NCI-H2196 (cell line): ENCODE measurements around the gene RARB.

Experiments used
- DNase-seq: peaks from one replicate; lab custom pipeline; 2025; ENCODE audit not compliant: unreplicated experiment; lab: John Stamatoyannopoulos, UW

The RARB gene

DNA sequence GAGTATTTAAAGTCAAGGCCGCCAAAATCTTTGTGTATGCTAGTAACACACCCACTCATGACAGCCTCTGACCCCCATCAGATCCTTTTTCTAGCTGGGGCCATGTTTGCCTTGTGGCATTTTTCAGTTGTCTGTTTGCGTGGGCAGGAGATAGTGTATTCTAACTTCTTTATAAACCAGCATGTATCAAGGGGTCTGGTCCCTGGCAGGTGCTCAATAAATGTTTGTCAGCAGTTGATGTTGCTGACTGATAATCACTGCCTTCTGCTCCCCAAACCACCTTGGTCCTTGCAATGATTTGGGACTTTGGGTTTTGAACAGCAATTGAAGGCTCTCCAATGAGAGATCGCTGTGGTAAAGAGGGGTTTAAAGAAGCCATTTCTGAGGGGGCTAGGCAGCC lies 19.2 kb downstream of the RARB start:
- DNase-seq, result no peak

DNA sequence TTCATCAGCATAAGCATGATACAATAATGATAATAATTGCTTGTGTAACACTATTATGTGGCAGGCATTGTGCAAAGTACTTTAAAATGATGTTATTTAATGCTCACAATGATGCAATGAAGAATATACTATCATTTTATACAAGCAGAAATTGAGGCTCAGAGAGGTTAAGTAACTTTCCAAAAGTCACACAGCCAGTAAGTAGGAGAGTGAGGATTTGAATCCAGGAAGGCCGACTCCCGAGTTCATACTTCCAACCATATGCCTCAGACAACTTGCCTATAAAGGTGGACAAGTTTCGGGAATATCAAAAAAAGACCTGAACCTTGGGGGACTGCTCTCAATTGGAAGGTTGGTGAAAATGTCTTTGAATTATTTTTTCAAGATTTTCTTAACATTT lies 19.9 kb downstream of the RARB start:
- no peak for DNase-seq

DNA sequence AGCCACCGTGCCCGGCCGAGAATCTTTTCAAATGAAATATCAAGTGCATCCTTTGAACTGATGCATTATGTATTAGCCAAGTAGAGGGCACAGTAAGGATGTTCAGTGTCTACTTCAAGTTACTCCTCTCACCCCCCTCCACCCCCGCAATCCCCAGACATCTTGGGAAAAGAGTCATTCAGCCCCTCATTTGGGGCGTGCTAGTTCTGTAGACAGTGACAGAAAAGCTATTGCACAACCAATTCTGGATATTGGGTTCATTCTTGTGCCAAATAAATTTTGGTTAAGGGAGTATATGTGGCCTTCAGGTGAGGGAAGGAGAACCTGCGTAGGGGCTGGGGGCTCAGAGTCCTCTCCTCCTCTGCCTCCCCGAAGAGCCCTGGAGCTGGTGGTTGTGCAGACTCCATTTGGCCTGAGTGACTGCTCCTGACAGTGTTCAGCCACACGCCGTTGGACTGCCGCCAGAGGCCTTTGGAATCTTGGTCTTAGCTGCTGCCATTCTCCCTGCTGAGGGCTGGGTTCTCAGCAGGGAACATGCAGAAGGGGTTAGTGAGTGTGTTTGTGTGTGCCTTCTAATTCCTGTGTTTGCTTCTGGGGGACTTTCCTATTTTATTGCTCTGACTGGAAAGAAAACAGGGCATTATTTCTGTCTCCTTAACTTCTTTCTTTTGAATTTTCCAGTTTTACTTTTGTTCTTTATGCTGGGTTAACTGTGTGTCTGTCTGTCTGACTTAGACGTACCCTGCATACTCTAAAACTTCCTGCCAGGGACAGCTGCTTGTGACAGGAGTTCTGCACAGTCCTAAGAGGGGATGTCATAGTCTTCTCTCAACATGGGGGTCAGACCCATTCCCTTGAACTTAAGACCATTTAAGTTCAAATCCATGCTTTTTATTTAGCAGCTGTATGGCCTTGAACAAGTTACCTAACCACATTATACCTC lies 21.0 kb downstream of the RARB start:
- DNase-seq, result no peak

DNA sequence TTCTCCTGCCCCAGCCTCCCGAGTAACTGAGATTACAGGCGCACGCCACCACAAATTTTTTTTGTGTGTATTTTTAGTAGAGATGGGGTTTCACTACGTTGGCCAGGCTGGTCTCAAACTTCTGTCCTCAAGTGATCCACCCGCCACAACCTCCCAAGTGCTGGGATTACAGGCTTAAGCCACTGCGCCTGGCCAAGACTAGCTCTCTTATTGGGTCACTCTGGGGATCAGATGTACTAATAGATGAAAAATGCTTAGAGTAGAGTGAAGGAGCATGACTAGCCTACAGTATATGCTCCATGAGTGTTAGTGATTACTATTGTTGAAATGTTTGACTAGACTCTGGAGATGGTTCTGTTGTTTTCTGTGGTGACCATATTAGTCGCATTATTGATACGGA lies 21.8 kb downstream of the RARB start:
- no peak for DNase-seq

DNA sequence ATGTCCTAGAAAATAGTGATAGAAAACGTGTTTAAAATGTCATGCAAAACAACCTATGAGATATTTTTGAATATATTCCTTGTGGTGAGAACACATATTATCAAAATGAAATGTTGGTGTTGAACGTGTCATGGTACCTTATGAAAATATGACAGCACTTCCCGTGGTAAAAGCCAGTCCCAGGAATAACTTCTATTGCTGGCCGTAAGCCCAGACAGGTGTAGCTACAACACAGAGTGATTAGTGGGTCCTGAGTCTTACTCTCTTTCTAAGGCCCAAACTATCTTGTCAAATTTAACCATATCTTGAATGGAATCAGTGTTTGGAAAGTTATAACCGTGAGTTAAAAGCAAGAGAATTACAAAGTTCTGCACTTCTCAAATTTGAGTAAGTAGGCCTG lies 24.1 kb downstream of the RARB start:
- no peak for DNase-seq

DNA sequence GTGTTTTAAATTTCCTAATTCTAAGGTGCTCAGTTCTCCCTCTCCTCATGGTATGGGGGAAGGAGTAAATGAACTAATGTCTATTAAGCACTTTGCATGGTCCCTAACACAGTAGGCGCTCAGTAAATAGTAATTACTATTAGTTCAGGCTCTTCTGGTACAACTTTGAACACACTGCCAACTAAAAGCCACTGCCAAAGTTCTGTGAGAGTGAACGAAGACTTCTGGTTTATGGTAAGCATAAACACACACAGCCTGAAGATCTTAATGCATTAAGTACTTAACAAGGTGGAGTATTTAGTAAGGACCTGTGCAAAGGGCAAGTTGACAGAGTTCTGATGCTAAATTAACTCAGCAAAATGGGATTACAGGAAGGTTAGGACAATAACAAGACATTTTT lies 24.7 kb downstream of the RARB start:
- DNase-seq, result no peak

DNA sequence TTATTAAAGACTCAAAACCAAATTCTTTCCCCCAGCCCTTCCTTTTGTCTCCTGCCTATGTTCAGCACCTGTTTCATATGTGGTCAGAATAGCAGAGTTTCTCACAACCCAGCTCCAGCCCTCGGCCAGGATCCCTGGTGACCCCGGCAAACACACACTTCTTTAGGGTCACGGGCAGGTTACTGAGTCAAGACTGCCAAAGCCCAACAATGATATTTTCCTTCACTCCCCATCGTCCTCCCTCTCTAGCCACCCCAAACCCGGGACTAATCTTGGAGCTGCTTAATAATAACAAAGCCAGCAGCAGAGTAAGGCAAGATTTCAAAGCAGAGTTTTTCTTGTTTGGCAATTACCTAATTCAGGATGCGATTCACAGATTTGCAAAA lies 25.5 kb downstream of the RARB start:
- DNase-seq, result no peak

DNA sequence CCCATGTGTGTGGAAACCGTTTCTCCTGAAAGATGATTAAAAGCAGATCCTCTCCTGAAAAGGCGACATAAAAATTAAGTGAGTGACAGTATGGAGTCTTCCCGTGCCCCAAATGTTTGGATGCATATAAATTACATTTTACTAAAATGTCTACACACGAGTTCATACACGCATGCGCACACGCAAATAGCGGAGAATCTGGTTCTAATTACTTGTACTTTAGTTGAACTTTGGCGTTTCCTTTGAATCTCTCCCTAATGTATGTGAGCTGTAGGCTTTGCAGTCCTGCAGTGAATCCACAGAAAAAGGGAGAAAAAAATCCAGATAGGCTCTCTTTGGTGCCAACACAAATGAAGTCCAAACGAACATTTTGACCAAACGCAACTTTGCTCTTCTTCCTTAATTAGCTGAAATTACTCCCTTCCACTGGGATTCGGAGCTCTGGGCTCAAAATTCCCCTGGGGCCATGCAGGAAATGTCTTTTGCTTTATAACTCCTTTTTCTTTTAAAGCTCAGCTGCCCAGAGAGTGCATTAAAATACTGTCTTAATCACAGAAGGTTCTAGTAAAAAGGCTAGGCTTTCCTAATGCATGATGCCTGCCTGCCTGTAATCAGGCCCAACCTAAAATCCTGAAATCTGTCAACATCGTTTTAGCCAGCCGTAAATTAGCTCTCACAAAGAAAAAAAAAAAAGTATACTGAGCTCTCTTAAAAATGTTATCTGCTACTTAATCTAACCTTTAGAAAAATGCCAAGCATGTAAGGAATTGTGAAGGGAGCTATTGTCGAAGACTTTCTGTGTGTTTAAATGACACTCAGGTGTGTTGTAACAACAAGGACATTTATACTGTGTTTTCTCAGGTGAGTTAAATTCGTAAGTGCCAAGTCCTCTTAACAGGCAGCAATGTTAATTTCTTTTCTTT lies 26.2 kb downstream of the RARB start:
- DNase-seq, result no peak

DNA sequence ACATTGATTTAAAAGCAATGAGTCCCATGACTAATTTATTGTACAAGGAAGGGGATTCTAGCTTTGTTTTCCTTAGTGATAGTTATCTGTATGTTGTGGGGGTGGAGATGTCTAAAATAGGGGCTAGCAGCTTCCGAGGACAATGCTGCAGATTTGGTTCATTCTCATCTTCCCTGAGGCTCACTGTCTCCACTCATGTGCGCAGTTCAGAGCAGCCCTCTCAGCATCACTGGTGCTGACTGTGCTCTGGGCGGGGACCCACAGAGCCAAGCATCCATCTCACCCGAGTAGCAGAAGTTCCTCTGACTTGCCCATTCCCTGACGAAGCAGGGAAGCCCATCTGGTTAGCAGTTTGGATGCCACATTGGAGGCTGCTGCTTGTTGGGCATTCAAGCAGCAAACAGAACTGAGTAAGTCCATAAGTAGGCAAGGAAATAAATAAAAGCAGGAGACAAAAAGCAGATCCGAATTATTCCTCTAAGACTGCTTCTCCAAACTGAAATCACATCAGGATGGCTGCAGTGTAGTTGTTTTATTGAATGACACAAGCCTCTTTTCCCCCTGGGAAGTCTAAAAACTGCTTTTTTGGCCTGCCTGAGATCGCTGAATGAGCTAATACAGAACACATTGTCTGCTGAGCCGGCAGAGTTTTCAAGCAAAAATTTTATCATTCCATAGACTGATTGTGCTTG lies 27.5 kb downstream of the RARB start:
- DNase-seq, result no peak

DNA sequence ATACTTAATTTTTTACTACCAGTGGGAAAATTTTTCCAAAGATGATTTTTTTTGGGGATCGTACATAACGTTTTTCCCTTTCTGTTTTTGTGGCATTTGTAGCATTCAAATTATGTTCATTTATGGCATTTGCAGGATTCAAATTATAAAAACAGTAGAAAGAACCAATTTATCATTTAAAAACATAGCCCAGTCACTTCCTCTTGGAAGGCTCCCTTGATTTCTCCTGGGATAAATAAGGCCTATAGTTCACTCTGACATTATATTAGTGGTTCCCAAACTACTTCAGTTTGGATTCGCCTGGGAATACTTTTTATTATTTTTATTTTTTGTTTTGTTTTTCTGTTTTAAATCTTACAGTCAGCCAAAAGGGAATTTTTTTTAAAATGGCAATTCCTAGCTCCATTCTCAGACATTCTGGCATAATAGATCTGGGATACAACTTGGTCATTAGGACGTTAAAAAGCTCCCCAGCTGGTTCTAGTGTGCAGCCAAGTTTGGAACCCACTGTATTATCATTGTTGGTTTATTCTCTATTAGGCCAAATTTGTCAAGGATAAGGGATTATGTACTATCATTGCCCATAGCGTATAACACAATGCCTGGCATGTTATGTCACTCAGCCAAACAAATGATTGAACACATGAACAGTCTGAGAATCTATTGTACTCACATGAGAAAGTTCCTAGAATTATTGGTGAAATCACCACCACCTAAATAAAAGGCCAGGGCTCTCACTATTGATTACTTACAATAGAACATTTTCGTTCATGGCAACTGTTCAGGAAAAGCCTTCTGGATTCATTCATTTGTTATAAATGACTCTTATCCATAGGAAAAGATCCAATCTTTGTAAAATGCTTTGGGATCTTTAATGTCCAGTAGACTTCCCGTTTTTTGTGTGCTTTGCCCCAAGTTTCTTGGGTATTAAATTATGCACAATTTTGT lies 28.9 kb downstream of the RARB start:
- no peak for DNase-seq

DNA sequence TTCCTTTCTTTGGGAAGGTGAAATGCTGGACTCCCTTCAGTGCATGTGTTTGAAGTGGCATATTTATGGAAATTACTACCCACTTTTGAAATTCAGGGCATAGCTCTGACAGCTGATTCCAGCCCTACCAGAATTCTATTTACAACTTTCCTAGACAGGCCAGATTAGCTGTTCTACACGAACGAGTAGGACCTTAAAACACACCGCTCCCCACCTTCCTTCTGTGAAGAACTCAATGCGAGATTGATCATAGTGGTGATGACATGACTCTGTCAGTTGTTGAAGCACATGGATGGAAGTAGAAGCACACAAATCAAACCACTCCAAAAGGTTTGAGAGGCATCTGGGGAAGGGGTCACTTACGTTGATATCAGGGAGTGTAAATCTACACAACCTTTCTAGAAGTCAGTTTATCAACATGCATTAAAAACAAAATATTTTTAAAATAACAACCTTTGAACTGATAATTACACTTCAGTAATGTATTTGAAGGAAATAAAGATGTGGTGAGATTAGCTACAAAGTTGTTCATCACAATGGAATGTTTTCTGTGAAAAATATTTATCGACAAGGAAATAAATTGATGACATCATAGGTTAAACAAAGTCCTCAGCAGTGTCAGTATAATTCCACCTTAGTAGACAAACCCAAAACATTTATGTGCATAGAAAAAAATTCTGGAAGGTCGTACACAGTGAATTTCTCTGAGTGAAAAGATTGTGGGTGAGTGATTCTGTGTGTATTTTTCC lies 29.8 kb downstream of the RARB start:
- no peak for DNase-seq

DNA sequence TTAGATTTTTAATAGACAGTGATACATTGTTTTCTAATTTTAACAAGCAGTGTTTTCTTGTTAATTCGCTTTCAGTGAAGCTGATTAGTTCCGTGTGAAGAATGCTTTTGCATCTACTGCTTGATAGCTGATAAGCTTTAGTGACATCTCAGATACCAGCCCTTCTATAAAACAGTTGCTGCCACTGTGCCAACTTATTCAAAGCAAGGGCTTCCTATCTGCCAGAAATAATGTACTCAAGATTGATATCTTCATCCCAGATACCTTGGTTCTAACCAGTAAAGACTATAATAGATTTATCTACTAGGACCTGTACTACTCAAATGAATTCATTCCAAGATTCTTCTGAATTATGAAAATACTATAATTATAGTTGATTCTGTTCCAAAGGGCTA lies 30.4 kb downstream of the RARB start:
- DNase-seq, result no peak

DNA sequence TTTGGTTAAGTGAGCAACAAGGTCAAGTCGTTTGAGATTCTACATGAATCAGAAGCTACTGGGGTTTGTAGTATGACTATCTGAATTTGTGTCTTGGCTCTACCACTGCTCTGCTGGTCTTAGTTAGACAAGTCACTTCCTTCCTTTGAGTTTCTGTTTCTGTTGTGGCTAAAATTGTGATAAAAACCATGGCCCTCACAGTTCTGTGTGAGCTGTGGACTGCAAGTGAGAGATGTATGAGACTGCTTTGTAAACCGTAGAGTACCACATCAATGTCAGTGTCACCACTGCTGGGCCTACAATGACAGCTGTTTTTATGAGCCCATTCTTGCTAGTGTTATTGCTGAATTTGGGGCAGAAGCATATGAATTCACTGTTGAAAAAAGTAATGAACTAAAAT lies 32.7 kb downstream of the RARB start:
- DNase-seq, result no peak

DNA sequence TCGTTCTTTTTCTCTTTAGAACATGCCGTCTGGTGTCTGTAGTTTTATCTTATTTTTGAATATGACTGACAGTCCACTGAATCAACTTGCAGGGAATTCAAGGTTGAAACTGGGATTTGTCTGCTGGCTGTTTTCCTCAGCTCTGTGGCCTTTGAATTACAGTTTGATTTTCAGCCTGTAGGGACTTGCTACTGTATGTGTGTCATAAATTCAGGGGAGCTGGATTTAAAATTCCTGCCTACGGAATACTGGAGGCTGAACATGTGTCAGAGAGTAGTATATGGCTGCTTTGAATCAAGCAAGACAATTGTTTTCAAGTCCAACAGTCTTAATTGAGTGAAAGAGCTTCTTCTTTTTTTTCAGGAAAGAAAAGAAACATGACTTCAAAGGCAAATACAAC lies 33.9 kb downstream of the RARB start:
- DNase-seq, result no peak

DNA sequence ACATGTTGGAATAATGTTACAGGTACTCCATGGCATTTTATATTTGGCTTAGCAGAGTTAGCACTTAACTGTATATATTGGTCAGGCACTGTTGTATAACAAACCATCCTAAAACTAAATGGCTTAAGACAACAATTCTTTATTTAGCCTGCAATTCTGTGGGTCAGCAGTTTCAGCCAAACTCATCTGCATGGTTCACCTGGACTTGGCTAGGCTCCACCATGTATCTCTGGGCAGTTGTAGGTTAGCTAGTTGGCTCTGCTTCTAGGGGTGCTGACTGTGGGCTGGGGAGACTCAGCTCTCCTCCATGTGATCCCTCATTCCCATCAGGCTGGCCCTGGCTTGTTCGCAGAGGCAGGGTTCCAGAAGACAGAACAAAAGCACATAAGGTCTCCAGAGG lies 34.4 kb downstream of the RARB start:
- no peak for DNase-seq

DNA sequence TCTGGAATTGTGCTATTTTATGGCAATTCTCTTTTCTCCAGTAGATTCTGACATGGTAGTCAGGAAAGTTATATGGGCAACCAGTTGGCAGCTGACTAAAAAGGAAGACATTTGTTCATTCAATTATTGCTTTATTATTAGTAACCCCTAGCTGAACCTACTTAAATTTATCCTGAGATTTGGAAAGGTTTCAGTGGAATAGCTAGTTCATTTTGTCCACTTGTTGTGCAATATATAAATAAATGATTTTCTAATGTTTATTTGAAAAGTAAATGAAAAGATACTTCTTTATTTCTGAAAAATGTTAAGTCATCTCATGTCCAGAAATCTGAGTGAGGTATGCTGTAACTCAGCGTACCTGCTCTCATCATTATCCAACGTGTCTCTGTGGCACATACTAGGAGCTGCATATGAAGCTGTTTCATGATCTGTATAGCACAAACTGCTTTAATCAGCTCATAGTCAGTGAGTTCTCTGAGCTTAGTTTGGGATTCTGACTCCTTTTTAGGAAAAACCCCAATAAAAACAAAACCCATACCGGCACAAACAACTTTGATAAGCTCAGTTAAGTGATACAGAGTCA lies 35.9 kb downstream of the RARB start:
- DNase-seq, result no peak

DNA sequence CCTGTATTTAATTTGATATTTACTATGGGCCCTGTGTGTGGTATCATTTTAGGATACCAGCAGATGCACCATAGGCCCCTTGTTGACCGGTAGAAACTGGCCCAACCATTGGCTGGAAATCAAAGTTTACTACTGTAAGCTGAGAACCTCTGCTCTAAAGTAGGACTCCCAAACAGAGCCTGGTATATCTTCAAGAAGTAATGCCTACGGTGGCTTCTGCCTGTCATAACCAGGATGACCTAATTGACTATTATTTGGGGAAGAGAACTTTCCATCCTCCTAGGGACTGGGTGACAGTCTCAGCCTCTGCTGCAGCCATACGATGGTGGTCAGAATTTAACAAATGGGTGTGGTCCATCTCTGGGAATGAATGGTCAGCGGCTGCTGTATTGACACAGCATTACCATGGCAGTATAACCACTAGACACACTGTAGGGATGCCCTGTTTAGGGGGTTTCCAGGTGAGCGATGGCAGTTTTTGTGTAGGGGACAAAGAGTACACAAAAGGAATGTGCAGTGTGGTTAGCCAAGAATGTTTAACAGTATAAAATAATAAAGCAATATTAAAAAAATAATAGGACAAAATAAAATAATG lies 37.3 kb downstream of the RARB start:
- no peak for DNase-seq

DNA sequence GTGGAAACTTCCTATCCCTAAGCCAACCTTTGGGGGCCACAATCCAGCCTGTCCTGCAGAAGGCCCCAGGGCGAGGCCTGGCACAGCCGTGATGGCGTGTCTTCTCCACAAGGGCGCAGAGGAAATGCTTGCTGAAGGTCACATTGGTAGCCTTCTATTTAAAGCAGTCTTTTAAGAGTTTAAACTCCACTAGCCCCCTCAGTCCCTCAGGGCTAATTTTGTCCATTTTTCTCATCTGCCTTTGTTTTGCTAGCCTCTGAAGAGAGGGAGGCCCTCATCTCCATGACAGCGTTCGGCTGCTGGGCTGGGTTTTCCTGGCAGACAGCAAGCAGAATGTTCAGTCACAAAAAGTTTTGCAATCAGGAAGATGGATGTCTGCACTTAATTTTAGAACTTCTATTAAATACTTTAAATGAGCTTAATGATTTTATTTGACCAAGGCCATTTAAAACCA lies 40.8 kb downstream of the RARB start:
- DNase-seq, result no peak

DNA sequence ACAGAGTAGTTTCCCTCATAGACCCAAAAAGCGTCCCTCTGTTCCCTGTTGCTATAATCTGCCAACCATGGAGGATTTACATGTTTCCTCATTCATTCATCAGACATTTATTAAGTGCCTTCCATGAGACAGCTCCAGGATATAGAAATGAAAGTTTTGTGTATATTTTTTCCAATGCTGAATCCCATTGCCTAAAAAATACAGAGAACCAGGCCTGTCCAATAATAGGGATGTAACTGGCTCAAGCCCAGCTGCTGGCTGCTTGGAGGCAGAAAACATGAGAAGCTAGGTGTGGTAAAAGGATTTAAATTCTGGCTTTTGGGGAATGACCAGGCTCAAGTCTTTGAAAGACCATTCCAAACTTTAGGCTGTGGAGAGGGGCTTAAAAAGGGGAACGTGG lies 41.5 kb downstream of the RARB start:
- DNase-seq, result no peak
